Lower lobe of right lung (tissue), 2 donors: ENCODE measurements around the gene BBX. TPM values are rescaled to one million over a fixed set of nuclear protein-coding genes. Genes with fewer than 3 reads are reported as not detected.
A peak's percentile ranks its signal among the peaks of the same experiment; 100 is the strongest.

Source experiments
- ATAC-seq, 2 donors: fragments of 200-7000 bp; cut with Tn5 transposase; one replicate each; pipeline ENCODE4 v1.9.1; 2020 to 2022; ENCODE audit warnings: mild to moderate bottlenecking in 2 of 2, moderate library complexity in 2 of 2
- DNase-seq: peaks from one replicate; pipeline ENCODE4 v3.0.0-alpha.2; 2020
- H3K27ac ChIP-seq: fragments of 200-600 bp; one replicate; pipeline ENCODE4 v1.8.0; 2022
- H3K27me3 ChIP-seq: fragments of 200-600 bp; one replicate; pipeline ENCODE4 v1.8.0; 2022; ENCODE audit warnings: low read depth
- H3K36me3 ChIP-seq: fragments of 200-600 bp; one replicate; pipeline ENCODE4 v1.8.0; 2022; ENCODE audit warnings: mild to moderate bottlenecking
- H3K4me1 ChIP-seq: fragments of 200-600 bp; one replicate; pipeline ENCODE4 v1.8.0; 2022
- H3K4me3 ChIP-seq: fragments of 200-600 bp; one replicate; pipeline ENCODE4 v1.8.0; 2022; ENCODE audit warnings: mild to moderate bottlenecking
- H3K9me3 ChIP-seq: fragments of 200-600 bp; one replicate; pipeline ENCODE4 v1.8.0; 2022
- intact Hi-C: fragments of 100-400 bp; cut with DNase I; formaldehyde crosslinking; loops from one replicate; pipeline ENCODE4 v1.11.0; 2022
- total RNA-seq: library from RNA; stranded (reverse); fragmentation: NEBNext Ultra II Directional; extraction: Animal tissue kit (Norgen Biotek cat#: 25700); gene quantifications from one replicate; pipeline ENCODE4 v1.2.1, GENCODE V29; 2021
- TF ChIP-seq, protein P1 (sequence below): fragments of 200-600 bp; IDR thresholded peaks from one replicate; pipeline ENCODE4 v1.8.0; 2022; ENCODE audit warnings: antibody characterized with exemption, mild to moderate bottlenecking
- donor health status: DM: no; HTN: yes; CAD: no; lungs with severe emphysema.

The BBX gene
- total RNA-seq, 1 donor from 2014 or later, result 58.3 TPM

DNA sequence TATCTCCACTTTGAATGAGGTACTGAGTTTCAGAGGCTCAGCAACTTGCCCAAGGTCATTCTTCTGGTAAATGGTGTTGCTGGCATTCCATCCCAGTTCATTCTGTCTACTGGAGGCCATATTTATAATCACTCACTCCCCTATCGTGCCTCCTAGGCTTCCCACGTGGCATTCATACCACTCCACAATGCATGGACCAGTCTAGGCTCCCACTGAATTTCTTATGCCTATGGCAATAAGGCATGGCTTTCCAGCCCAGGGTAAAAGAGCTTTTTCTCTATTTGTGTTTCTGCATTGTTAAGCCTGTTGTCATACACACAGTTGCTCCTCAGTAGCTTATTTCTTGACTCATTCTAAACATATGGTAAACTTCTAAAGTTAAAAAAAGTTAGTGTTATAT lies 19.9 kb downstream of the BBX start:
- intact Hi-C loops, result no loop called here
- H3K27ac ChIP-seq, result no peak overlapping the region
- DNase-seq (no peak), ATAC-seq (no peak)
- TF ChIP-seq, protein P1, sequence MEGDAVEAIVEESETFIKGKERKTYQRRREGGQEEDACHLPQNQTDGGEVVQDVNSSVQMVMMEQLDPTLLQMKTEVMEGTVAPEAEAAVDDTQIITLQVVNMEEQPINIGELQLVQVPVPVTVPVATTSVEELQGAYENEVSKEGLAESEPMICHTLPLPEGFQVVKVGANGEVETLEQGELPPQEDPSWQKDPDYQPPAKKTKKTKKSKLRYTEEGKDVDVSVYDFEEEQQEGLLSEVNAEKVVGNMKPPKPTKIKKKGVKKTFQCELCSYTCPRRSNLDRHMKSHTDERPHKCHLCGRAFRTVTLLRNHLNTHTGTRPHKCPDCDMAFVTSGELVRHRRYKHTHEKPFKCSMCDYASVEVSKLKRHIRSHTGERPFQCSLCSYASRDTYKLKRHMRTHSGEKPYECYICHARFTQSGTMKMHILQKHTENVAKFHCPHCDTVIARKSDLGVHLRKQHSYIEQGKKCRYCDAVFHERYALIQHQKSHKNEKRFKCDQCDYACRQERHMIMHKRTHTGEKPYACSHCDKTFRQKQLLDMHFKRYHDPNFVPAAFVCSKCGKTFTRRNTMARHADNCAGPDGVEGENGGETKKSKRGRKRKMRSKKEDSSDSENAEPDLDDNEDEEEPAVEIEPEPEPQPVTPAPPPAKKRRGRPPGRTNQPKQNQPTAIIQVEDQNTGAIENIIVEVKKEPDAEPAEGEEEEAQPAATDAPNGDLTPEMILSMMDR, result no peak
- H3K27me3 ChIP-seq, result no peaks in the 10 kb centered on the region
- no peaks in the 10 kb centered on the region for H3K4me1 ChIP-seq
- H3K9me3 ChIP-seq, result no peaks in the 10 kb centered on the region
- H3K36me3 ChIP-seq, result no peaks in the 10 kb centered on the region
- no peak overlapping the region for H3K4me3 ChIP-seq

DNA sequence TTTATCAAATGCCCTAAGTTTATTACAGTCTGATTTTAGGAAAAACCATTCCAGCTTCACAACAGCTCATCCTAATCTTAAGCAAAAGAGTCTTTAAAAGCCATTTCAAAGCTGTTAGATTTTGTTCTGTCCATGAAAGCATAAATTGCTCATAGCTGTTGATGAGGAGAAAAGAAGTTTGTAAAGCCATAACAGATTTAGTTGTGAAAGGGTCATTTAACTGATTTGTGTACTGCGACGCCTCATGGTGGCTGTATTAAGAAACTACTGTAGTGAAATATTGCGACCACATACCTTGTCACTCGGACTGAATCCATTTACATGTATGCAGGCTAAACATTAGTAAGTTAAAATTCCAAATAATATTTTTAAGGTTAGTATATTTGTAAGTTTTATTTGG lies 20.9 kb downstream of the BBX start:
- no peak for DNase-seq
- intact Hi-C loops, result no loop called here
- no peak overlapping the region for H3K27ac ChIP-seq

DNA sequence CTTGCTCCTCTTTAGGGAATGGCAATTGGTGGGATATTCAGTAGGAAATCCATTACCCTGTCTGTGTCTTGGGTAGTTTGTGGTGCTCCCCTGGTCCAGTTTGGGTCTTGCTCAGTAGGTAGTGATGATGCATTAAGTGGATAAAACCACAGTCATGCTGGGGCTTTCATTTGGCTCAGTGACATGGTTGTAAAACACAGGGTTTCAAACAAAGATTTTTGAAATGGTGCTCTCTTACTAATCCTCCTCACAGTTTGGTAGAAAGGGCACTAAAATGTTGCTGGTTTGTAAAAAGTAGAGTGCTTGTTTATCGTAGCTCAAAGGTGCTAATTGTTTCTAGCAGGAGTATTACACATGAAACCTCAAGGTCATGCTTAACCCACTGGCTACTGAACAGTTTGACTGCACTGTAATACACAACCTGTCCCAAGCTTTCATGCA lies 22.9 kb downstream of the BBX start:
- H3K27ac ChIP-seq, result no peak overlapping the region
- no peaks in the 10 kb centered on the region for H3K9me3 ChIP-seq
- H3K4me3 ChIP-seq, result no peak overlapping the region
- no peaks in the 10 kb centered on the region for H3K36me3 ChIP-seq
- H3K4me1 ChIP-seq, result no peaks in the 10 kb centered on the region
- TF ChIP-seq, protein P1, result no peak
- ATAC-seq, result no peak
- no peaks in the 10 kb centered on the region for H3K27me3 ChIP-seq
- intact Hi-C loops, result no loop called here
- no peak for DNase-seq

More for the DNA sequence above, 20.9 kb downstream of the BBX start:
- TF ChIP-seq, protein P1, result peak; percentile 11
- H3K9me3 ChIP-seq, result no peaks in the 10 kb centered on the region
- H3K4me1 ChIP-seq, result no peaks in the 10 kb centered on the region
- H3K4me3 ChIP-seq, result no peak overlapping the region
- no peaks in the 10 kb centered on the region for H3K36me3 ChIP-seq
- ATAC-seq, result no peak
- H3K27me3 ChIP-seq, result no peaks in the 10 kb centered on the region

DNA sequence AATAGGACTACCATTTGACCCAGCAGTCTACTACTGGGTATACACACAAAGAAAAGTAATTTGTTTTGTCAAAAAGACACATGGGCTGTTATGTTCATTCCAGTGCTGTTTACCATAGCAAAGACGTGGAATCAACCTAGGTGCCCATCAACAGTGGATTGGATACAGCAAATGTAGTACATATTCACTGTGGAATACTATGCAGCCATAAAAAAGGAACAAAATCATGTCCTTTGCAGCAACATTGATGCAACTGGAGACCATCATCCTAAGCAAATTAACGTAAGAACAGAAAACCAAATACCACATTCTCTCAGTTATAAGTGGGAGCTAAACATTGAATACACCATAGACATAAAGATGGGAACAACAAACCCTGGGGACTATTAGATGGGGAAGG lies 25.8 kb downstream of the BBX start:
- intact Hi-C loops, result no loop called here
- Histone ChIP-seq H3K4me3 (no peak overlapping the region), H3K27me3 (no peaks in the 10 kb centered on the region), H3K36me3 (no peaks in the 10 kb centered on the region), H3K27ac (no peak overlapping the region), H3K4me1 (no peaks in the 10 kb centered on the region), H3K9me3 (no peaks in the 10 kb centered on the region)
- ATAC-seq (no peak), DNase-seq (no peak)
- TF ChIP-seq, protein P1, result no peak

DNA sequence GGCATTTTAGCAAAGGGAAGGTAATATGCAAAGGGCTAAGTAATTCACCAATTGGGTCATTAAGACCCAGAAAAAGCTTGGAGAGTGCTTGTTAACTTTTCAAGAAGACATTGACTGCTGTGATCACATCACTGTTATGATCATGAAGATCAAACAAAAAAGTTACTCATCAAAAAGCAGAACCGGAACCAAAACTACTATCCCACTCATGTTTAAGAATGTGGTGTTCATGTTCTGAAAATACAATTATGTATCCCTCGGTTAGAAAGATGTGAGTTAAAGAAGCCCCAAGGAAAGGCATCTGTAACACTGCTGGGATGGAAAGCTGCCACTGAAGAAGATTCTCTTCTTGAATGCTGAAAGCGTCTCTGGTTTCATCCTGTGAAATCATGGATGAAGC lies 32.6 kb downstream of the BBX start:
- TF ChIP-seq, protein P1, result no peak
- intact Hi-C loops, result no loop called here
- DNase-seq, result no peak
- no peaks in the 10 kb centered on the region for H3K4me1 ChIP-seq
- H3K36me3 ChIP-seq, result no peaks in the 10 kb centered on the region
- no peaks in the 10 kb centered on the region for H3K27me3 ChIP-seq
- no peak overlapping the region for H3K4me3 ChIP-seq
- no peaks in the 10 kb centered on the region for H3K9me3 ChIP-seq
- no peak overlapping the region for H3K27ac ChIP-seq
- ATAC-seq, result no peak

DNA sequence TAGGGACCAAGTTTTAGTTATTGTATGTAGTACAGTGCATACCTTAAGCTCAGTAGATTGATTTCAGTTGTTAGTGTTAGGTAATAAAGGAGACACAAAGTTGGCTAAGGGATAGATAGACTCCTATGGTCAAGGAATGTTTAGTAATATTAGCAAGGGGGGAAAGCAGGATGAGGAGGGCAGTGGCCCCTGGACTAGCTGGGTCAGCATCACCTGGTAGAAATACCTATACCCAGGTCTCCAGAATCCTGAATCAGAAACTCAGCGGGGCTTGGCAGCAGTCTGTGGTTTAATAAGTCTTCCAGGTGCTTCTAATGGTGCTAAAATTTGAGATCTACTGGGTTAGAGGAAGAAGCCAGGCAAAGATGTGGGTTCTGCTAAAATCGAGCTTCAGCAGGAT lies 35.0 kb downstream of the BBX start:
- no peak overlapping the region for H3K27ac ChIP-seq
- H3K36me3 ChIP-seq, result no peaks in the 10 kb centered on the region
- no peak overlapping the region for H3K4me3 ChIP-seq
- no peaks in the 10 kb centered on the region for H3K4me1 ChIP-seq
- TF ChIP-seq, protein P1, result no peak
- no peak for DNase-seq
- ATAC-seq, result no peak
- no peaks in the 10 kb centered on the region for H3K9me3 ChIP-seq
- no peaks in the 10 kb centered on the region for H3K27me3 ChIP-seq
- intact Hi-C loops, result no loop called here
